HepG2 (cell line): ENCODE results near the gene EGLN2. TPM values are rescaled to one million over a fixed set of nuclear protein-coding genes. Genes with fewer than 3 reads are reported as not detected.

Experiments used
- ARID2 ChIP-seq: sonication (generic); formaldehyde crosslinking; IDR thresholded peaks from 2 replicates; pipeline ENCODE4 v1.8.1; 2022; ENCODE audit warnings: mild to moderate bottlenecking, missing genetic modification reagents, borderline replicate concordance
- ARID5B ChIP-seq: IDR thresholded peaks from 2 replicates; pipeline ENCODE4 v1.4.0; 2020; ENCODE audit warnings: mild to moderate bottlenecking, missing genetic modification reagents
- CBFB ChIP-seq: sonication (generic); formaldehyde crosslinking; IDR thresholded peaks from 2 replicates; pipeline ENCODE4 v1.4.0; 2020; ENCODE audit warnings: missing genetic modification reagents
- FOXA1 ChIP-seq, 2 experiments: fragments of 450-650 bp in 1 of 2; sonication (generic) in 1 of 2; formaldehyde crosslinking in 1 of 2; IDR thresholded peaks; 2 replicates each; pipeline versions ENCODE4 v1.4.0 to v1.6.1; 2016 to 2020; ENCODE audit warnings: missing genetic modification reagents in 1 of 2
- FOXK2 ChIP-seq: fragments of 450-650 bp; IDR thresholded peaks from 2 replicates; pipeline ENCODE4 v1.6.1; 2016
- GZF1 ChIP-seq: sonication (generic); formaldehyde crosslinking; IDR thresholded peaks from 2 replicates; pipeline ENCODE4 v1.5.1; 2020; ENCODE audit warnings: mild to moderate bottlenecking, missing genetic modification reagents
- PHB2 ChIP-seq: fragments of 450-650 bp; IDR thresholded peaks from 2 replicates; pipeline ENCODE4 v1.6.1; 2018; ENCODE audit not compliant: partially characterized antibody
- POGZ ChIP-seq: sonication (generic); formaldehyde crosslinking; IDR thresholded peaks from 2 replicates; pipeline ENCODE4 v1.4.0; 2020; ENCODE audit warnings: mild to moderate bottlenecking, missing genetic modification reagents
- YEATS2 ChIP-seq: sonication (generic); formaldehyde crosslinking; IDR thresholded peaks from 2 replicates; pipeline ENCODE4 v1.4.0; 2020; ENCODE audit warnings: missing genetic modification reagents, borderline replicate concordance
- ZFAT ChIP-seq: sonication (generic); formaldehyde crosslinking; conservative IDR thresholded peaks from 2 replicates; pipeline ENCODE4 v1.8.1; 2023; ENCODE audit warnings: missing genetic modification reagents, inconsistent platforms
- ZFP36L2 ChIP-seq: sonication (generic); formaldehyde crosslinking; IDR thresholded peaks from 2 replicates; pipeline ENCODE4 v1.4.0; 2020; ENCODE audit warnings: missing genetic modification reagents
- ZNF235 ChIP-seq: sonication (generic); formaldehyde crosslinking; IDR thresholded peaks from 2 replicates; pipeline ENCODE4 v1.8.1; 2023; ENCODE audit warnings: mild to moderate bottlenecking, missing genetic modification reagents, borderline replicate concordance
- ZNF446 ChIP-seq: sonication (generic); formaldehyde crosslinking; IDR thresholded peaks from 2 replicates; pipeline ENCODE4 v1.5.0; 2020; ENCODE audit warnings: mild to moderate bottlenecking, missing genetic modification reagents
- ZNF782 ChIP-seq: sonication (generic); formaldehyde crosslinking; IDR thresholded peaks from 2 replicates; pipeline ENCODE4 v1.4.0; 2020; ENCODE audit warnings: missing genetic modification reagents, mild to moderate bottlenecking, borderline replicate concordance
- polyA plus RNA-seq, 8 experiments: library from polyadenylated mRNA; depleted of rRNA in 3 of 8; stranded (reverse) in 7 of 8; unstranded in 1 of 8; fragments of >200 nt; fragmentation: Illumina TruSeq in 4 of 8; extraction: Trizol in 4 of 8; gene quantifications; 2 replicates each; pipeline versions ENCODE4 v1.2.1 to v1.2.3, GENCODE V29; 2011 to 2016; ENCODE audit warnings: low read depth in 4 of 8, missing spikeins in 1 of 8, mixed read lengths in 1 of 8; ENCODE audit not compliant: insufficient read depth in 1 of 8
- total RNA-seq, 5 experiments: library from RNA; depleted of rRNA; stranded (reverse); fragments of >200 nt; fragmentation: Illumina TruSeq; extraction: Trizol; gene quantifications; 2 replicates each; pipeline ENCODE4 v1.2.3, GENCODE V29; 2016; ENCODE audit warnings: low read depth in 1 of 5
- TF ChIP-seq, protein P1 (sequence below): sonication (generic); formaldehyde crosslinking; IDR thresholded peaks from 2 replicates; pipeline ENCODE4 v1.4.0; 2020; ENCODE audit warnings: missing genetic modification reagents, mild to moderate bottlenecking, borderline replicate concordance
- TF ChIP-seq, protein P2 (sequence below): sonication (generic); formaldehyde crosslinking; IDR thresholded peaks from 2 replicates; pipeline ENCODE4 v1.5.0; 2020; ENCODE audit warnings: missing genetic modification reagents

Gene EGLN2
- total and polyA plus RNA-seq, 2 of the 13 experiments (the other 11 are each of a cell fraction or from before 2014, with no cell fraction given) = 16.5 to 40.8 TPM

DNA sequence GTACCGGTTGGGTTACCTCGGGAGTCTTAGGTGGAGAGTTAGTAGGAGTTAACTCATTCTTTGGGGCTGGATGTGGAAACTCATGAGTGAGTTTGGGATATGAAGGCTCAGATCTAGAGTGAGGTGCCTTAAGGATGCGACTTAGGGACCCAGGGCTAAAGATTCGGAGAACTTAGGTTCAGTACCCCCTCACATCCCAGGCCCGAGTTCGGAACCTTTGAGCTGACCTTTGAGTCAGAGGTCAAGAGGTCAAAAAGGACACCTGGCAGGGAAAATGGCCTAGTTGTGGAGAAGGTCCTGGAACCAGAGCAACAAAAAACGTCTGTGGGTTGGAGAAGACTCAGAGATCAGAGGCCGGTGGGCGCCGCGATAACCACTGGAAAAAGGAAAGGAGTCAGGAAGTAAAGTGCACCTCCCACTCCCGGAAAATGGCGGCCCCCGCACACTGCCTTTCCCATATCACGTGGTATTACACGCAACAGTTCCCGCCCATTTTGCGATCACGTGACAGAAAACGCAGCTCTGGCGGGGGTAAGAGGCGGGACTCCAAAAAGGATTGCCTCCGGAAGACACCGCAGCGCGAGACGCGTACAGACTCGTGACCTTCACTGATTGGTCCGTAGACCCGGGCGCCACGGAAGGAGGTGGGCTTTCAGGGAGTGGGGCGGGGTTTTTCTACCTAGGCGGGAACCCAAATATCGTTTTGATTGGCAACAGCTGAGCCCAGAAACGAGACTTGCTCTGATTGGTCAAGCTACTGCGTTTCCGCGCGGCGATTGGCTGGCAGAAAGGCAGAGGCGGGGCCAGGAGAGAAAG lies 48.7 kb upstream of the EGLN2 start, which contains the start of gene ACTMAP (continued):
- TF ChIP-seq ZFAT (CRISPR knock-in tag) (no peak), PHB2 (no peak), ZNF782 (CRISPR knock-in tag) (no peak), FOXK2 (peak; percentile 25), CBFB (CRISPR knock-in tag) (no peak), ZNF235 (no peak), FOXA1 (IDR thresholded peaks at IDR 0.05) (no peak), FOXA1 (CRISPR knock-in tag; IDR thresholded peaks at IDR 0.05) (no peak), POGZ (CRISPR knock-in tag) (no peak), GZF1 (CRISPR knock-in tag) (no peak), ARID2 (CRISPR knock-in tag) (no peak), YEATS2 (CRISPR knock-in tag) (peak; percentile 88), ARID5B (CRISPR knock-in tag) (no peak; the same call in 1 of the 2 replicates), ZFP36L2 (no peak), ZNF446 (CRISPR knock-in tag) (no peak)
- TF ChIP-seq, protein P1, sequence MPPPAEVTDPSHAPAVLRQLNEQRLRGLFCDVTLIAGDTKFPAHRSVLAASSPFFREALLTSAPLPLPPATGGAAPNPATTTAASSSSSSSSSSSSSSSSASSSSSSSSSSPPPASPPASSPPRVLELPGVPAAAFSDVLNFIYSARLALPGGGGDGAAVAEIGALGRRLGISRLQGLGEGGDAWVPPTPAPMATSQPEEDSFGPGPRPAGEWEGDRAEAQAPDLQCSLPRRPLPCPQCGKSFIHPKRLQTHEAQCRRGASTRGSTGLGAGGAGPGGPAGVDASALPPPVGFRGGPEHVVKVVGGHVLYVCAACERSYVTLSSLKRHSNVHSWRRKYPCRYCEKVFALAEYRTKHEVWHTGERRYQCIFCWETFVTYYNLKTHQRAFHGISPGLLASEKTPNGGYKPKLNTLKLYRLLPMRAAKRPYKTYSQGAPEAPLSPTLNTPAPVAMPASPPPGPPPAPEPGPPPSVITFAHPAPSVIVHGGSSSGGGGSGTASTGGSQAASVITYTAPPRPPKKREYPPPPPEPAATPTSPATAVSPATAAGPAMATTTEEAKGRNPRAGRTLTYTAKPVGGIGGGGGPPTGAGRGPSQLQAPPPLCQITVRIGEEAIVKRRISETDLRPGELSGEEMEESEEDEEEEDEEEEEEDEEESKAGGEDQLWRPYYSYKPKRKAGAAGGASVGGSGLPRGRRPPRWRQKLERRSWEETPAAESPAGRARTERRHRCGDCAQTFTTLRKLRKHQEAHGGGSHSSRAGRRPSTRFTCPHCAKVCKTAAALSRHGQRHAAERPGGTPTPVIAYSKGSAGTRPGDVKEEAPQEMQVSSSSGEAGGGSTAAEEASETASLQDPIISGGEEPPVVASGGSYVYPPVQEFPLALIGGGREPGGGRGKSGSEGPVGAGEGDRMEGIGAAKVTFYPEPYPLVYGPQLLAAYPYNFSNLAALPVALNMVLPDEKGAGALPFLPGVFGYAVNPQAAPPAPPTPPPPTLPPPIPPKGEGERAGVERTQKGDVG (CRISPR knock-in tag) = no peak
- TF ChIP-seq, protein P2, sequence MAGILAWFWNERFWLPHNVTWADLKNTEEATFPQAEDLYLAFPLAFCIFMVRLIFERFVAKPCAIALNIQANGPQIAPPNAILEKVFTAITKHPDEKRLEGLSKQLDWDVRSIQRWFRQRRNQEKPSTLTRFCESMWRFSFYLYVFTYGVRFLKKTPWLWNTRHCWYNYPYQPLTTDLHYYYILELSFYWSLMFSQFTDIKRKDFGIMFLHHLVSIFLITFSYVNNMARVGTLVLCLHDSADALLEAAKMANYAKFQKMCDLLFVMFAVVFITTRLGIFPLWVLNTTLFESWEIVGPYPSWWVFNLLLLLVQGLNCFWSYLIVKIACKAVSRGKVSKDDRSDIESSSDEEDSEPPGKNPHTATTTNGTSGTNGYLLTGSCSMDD (CRISPR knock-in tag) = no peak
